Measurements from ENCODE around the gene TAP1. TPM values are rescaled to one million over a fixed set of nuclear protein-coding genes. Genes with fewer than 3 reads are reported as not detected.

TAP1 gene
- total RNA-seq, 1 experiment from 2014 or later, result 74.7 TPM

- no peaks in the 10 kb centered on the region for H3K4me1 ChIP-seq (ENCODE audit: control insufficient read depth, insufficient read depth, low read length)
- ChIA-PET CTCF (interaction anchor here (0.6 to 1.8 kb wide), 7 partner anchors 9 to 301 kb away, joined by 3 to 11 read pairs (median 3); no protein-coding TSS in a partner anchor), POLR2A (interaction anchor here (0.6 to 1.2 kb wide), 3 partner anchors 58 to 87 kb away, joined by 3 to 5 read pairs (median 4); no protein-coding TSS in a partner anchor)
- no TSS peak for BruUV-seq (replicated peaks)
- H3K36me3 ChIP-seq (ENCODE audit: control insufficient read depth, insufficient read depth, low read length), result no peaks in the 10 kb centered on the region
- DNase-seq (ENCODE audit: low read depth, low spot score), result no peak
- ATAC-seq, result peak; percentile 80
- no peak for TF ChIP-seq TCF7L2 (IDR thresholded peaks at IDR 0.05; ENCODE audit: low read depth, low read length)
- TF ChIP-seq CTCF (IDR thresholded peaks at IDR 0.05), result peak; percentile 72
- no peak overlapping the region for H3K4me3 ChIP-seq (ENCODE audit: low read depth in 2 of 2, low read length in 2 of 2)
- no peak overlapping the region for H3K27ac ChIP-seq (ENCODE audit: low read length)
- intact Hi-C loops (cut with micrococcal nuclease; ENCODE audit: unreplicated experiment), result loop anchor here (5.0 kb wide), 2 partner anchors 62 to 97 kb away; no protein-coding TSS in a partner anchor
- no peaks in the 10 kb centered on the region for H3K27me3 ChIP-seq (ENCODE audit: control insufficient read depth, insufficient read depth, low read length)
- no peaks in the 10 kb centered on the region for H3K9me3 ChIP-seq (ENCODE audit: control insufficient read depth, insufficient read depth, low read depth, low read length)
- in situ Hi-C loops (cut with HindIII; ENCODE audit: low pct_unique_long_range_greater_than_20kb, low sequenced_read_pairs), result no loop called here
These were observed 32.3 kb upstream of the TAP1 start for GRCh38 chr6:32885698-32886286.

- no peak overlapping the region for H3K4me3 ChIP-seq (ENCODE audit: low read depth in 2 of 2, low read length in 2 of 2)
- intact Hi-C loops (cut with micrococcal nuclease; ENCODE audit: unreplicated experiment), result no loop called here
- H3K27ac ChIP-seq (ENCODE audit: low read length), result no peak overlapping the region
- ChIA-PET CTCF (no interaction called here), POLR2A (no interaction called here)
- TF ChIP-seq TCF7L2 (IDR thresholded peaks at IDR 0.05; ENCODE audit: low read depth, low read length), result no peak
- TF ChIP-seq REST (IDR thresholded peaks at IDR 0.05; ENCODE audit: insufficient read depth in 1 of 2, low read depth in 2 of 2, low read length in 1 of 2), result no peak
- in situ Hi-C loops (cut with HindIII; ENCODE audit: low pct_unique_long_range_greater_than_20kb, low sequenced_read_pairs), result no loop called here
- no peak for DNase-seq (ENCODE audit: low read depth, low spot score)
- no peak for ATAC-seq
- BruUV-seq (replicated peaks), result no TSS peak
- no peaks in the 10 kb centered on the region for H3K36me3 ChIP-seq (ENCODE audit: control insufficient read depth, insufficient read depth, low read length)
- H3K4me1 ChIP-seq (ENCODE audit: control insufficient read depth, insufficient read depth, low read length), result no peaks in the 10 kb centered on the region
- H3K9me3 ChIP-seq (ENCODE audit: control insufficient read depth, insufficient read depth, low read depth, low read length), result no peaks in the 10 kb centered on the region
- H3K27me3 ChIP-seq (ENCODE audit: control insufficient read depth, insufficient read depth, low read length), result no peaks in the 10 kb centered on the region
These were observed 30.3 kb upstream of the TAP1 start for GRCh38 chr6:32883789-32884188.

DNA sequence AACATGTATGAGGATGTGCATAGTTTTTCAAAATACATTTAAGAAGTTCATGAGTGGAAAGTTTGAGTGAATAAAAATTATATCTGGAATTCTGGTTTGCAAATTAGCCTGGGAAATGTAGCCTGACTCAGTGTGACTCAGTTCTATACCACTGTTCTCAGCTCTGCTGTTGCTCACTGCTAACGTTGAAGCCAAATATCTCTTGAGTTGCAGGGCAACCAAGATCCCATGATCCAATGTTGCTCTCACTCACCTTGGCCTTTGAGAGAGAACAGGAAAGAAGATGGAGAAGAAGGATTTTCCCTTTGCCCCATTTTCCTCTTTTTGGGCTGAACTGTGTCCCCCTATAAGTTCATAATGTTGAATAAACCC is 29.4 kb upstream of the TAP1 start:
- no TSS peak for BruUV-seq (replicated peaks)
- CTCF ChIA-PET, result interaction anchor here (0.6 kb wide), 1 partner anchor 11 kb away, joined by 3 read pairs; no protein-coding TSS in a partner anchor

More for the DNA sequence above, 29.4 kb upstream of the TAP1 start:
- intact Hi-C loops (cut with micrococcal nuclease; ENCODE audit: unreplicated experiment) (no loop called here), in situ Hi-C loops (cut with HindIII; ENCODE audit: low pct_unique_long_range_greater_than_20kb, low sequenced_read_pairs) (no loop called here)
- no peak for ATAC-seq
- Histone ChIP-seq H3K4me3 (ENCODE audit: low read depth in 2 of 2, low read length in 2 of 2) (no peak overlapping the region), H3K27me3 (ENCODE audit: control insufficient read depth, insufficient read depth, low read length) (no peaks in the 10 kb centered on the region), H3K9me3 (ENCODE audit: control insufficient read depth, insufficient read depth, low read depth, low read length) (no peaks in the 10 kb centered on the region), H3K36me3 (ENCODE audit: control insufficient read depth, insufficient read depth, low read length) (no peaks in the 10 kb centered on the region), H3K27ac (ENCODE audit: low read length) (no peak overlapping the region), H3K4me1 (ENCODE audit: control insufficient read depth, insufficient read depth, low read length) (no peaks in the 10 kb centered on the region)
- TF ChIP-seq POLR2AphosphoS5 (IDR thresholded peaks at IDR 0.05; ENCODE audit: low read depth, low read length), result no peak
- TF ChIP-seq TCF7L2 (IDR thresholded peaks at IDR 0.05; ENCODE audit: low read depth, low read length), result no peak
- TF ChIP-seq REST (IDR thresholded peaks at IDR 0.05; ENCODE audit: insufficient read depth in 1 of 2, low read depth in 2 of 2, low read length in 1 of 2), result no peak
- no peak for TF ChIP-seq CTCF (IDR thresholded peaks at IDR 0.05)
- TF ChIP-seq SIN3A (IDR thresholded peaks at IDR 0.05; ENCODE audit: borderline replicate concordance, insufficient read depth, low read depth, low read length), result no peak
- no peak for DNase-seq (ENCODE audit: low read depth, low spot score)
- POLR2A ChIA-PET, result no interaction called here

All from Panc1 (cell line).